T-helper 2 cell (primary cell): ENCODE data around the gene AAR2.
A peak's percentile ranks its signal among the peaks of the same experiment; 100 is the strongest.

Experiments used
- DNase-seq, 5 experiments: peaks; one replicate each; pipeline versions ENCODE4 v3.0.0 to v3.0.0-alpha.2; 2012 to 2022

The AAR2 gene

GRCh38 chr20:36261389-36262105 lies 25.3 kb downstream of the AAR2 start:
- DNase-seq, result no peak

- DNase-seq, result no peak
Observed at GRCh38 chr20:36262440-36262839, 26.2 kb downstream of the AAR2 start.

- no peak for DNase-seq
Observed at GRCh38 chr20:36264426-36265246, 28.4 kb downstream of the AAR2 start.

GRCh38 chr20:36266189-36266588 lies 29.9 kb downstream of the AAR2 start:
- DNase-seq, result no peak

- no peak for DNase-seq
Observed at GRCh38 chr20:36267605-36268381, 31.5 kb downstream of the AAR2 start.

- DNase-seq, result no peak
Observed at GRCh38 chr20:36268440-36269342, 32.4 kb downstream of the AAR2 start.

GRCh38 chr20:36269507-36269906 lies 33.2 kb downstream of the AAR2 start:
- DNase-seq, result no peak

GRCh38 chr20:36270744-36271638 lies 34.7 kb downstream of the AAR2 start:
- DNase-seq, result no peak

- no peak for DNase-seq
Observed at GRCh38 chr20:36271639-36272546, 35.6 kb downstream of the AAR2 start.

GRCh38 chr20:36272547-36273220 lies 36.4 kb downstream of the AAR2 start:
- no peak for DNase-seq

GRCh38 chr20:36273414-36274180 lies 37.3 kb downstream of the AAR2 start:
- DNase-seq, result peak in 1 of 5 experiments; percentile 17

GRCh38 chr20:36274181-36274841 lies 38.0 kb downstream of the AAR2 start:
- DNase-seq, result no peak

GRCh38 chr20:36275011-36275410 lies 38.7 kb downstream of the AAR2 start:
- DNase-seq, result no peak

- DNase-seq, result no peak
Observed at GRCh38 chr20:36275441-36276189, 39.3 kb downstream of the AAR2 start.

GRCh38 chr20:36277546-36277945 lies 41.3 kb downstream of the AAR2 start:
- no peak for DNase-seq

GRCh38 chr20:36279362-36279761 lies 43.1 kb downstream of the AAR2 start:
- DNase-seq, result no peak

GRCh38 chr20:36279776-36280175 lies 43.5 kb downstream of the AAR2 start:
- DNase-seq, result no peak
